ENCODE results near the gene AKAP6.

DNA sequence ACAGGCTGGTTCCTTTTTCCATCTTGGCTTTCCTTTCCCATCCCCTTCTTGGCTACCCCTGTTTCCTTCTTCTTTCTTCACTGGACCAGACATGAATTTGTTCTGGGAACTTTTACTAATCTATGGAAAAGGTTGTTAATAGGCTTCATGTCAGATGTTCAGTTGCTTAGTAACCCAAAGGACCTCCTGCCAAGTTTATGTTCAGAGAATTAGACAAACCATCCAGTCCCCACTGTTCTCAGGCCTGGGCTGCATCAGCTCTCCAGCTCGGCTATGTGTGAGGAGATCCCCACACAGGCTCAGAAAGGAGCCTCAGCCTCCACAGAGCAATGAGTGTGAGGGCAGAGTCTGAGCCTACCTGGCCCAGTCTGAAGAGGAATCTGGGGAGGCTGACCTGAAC, 78.0 kb downstream of the AKAP6 start:
- TF ChIP-seq POLR2A (IDR thresholded peaks at IDR 0.05; ENCODE audit: low read depth, low read length) (no peak), POLR2AphosphoS5 (IDR thresholded peaks at IDR 0.05; ENCODE audit: low read depth, low read length) (no peak), TAF1 (IDR thresholded peaks at IDR 0.05; ENCODE audit: borderline replicate concordance, low read depth, low read length) (no peak)
